IMR-90 (cell line): ENCODE data around the gene RPS6KA4. TPM values are rescaled to one million over a fixed set of nuclear protein-coding genes. Genes with fewer than 3 reads are reported as not detected.
A peak's percentile ranks its signal among the peaks of the same experiment; 100 is the strongest.

Source experiments
- ATAC-seq: fragments of 200-7000 bp; cut with Tn5 transposase; 2 replicates; pipeline ENCODE4 v1.9.1; 2020; ENCODE audit warnings: low read depth, mild to moderate bottlenecking, moderate library complexity
- BruUV-seq: library from RNA; stranded (reverse); fragments of 400-500 nt; replicated peaks from 2 replicates; lab custom pipeline; 2021; lab: Mats Ljungman, UMichigan
- CTCF ChIA-PET: fragments of 300-600 bp; formaldehyde crosslinking; extraction: SDS; loops from one replicate; lab custom pipeline; 2021; ENCODE audit warnings: antibody characterized with exemption; lab: Yijun Ruan, JAX
- POLR2A ChIA-PET: fragments of 300-600 bp; sonication (Branson Sonifier 250); formaldehyde crosslinking; loops from one replicate; lab custom pipeline; 2022; ENCODE audit warnings: antibody characterized with exemption; ENCODE audit not compliant: unreplicated experiment; lab: Charles Lee
- DNase-seq: peaks from one replicate; pipeline ENCODE4 v3.0.0; 2013
- H2AFZ ChIP-seq: replicated peaks from 2 replicates; pipeline ENCODE3; 2013; ENCODE audit warnings: low read length, mild to moderate bottlenecking; ENCODE audit not compliant: poor library complexity
- H2AK5ac ChIP-seq: 2 replicates; pipeline ENCODE4 v1.6.1; 2013; ENCODE audit warnings: low read depth, low read length, inconsistent platforms
- H2AK9ac ChIP-seq: replicated peaks from 2 replicates; pipeline ENCODE3; 2013; ENCODE audit warnings: mild to moderate bottlenecking, low read depth, low read length, moderate library complexity; ENCODE audit not compliant: poor library complexity
- H2BK120ac ChIP-seq: 2 replicates; pipeline ENCODE4 v1.6.1; 2013; ENCODE audit warnings: low read depth, low read length, inconsistent platforms
- H2BK15ac ChIP-seq: 3 replicates; pipeline ENCODE4 v1.6.1; 2013; ENCODE audit warnings: low read depth, low read length, inconsistent platforms
- H2BK20ac ChIP-seq: 2 replicates; pipeline ENCODE4 v1.6.1; 2013; ENCODE audit warnings: low read depth, mild to moderate bottlenecking, inconsistent platforms, low read length, moderate library complexity
- H2BK5ac ChIP-seq: 2 replicates; pipeline ENCODE4 v1.6.1; 2013; ENCODE audit warnings: mild to moderate bottlenecking, low read depth, low read length, inconsistent platforms; ENCODE audit not compliant: poor library complexity, severe bottlenecking
- H3K14ac ChIP-seq: replicated peaks from 2 replicates; pipeline ENCODE4 v1.6.1; 2013; ENCODE audit warnings: low read depth, low read length, inconsistent platforms
- H3K18ac ChIP-seq: 2 replicates; pipeline ENCODE4 v1.6.1; 2013; ENCODE audit warnings: low read depth, low read length, control low read depth
- H3K23ac ChIP-seq: 2 replicates; pipeline ENCODE4 v1.6.1; 2013; ENCODE audit warnings: low read depth, low read length, inconsistent platforms
- H3K27ac ChIP-seq: 2 replicates; pipeline ENCODE4 v1.5.1; 2013; ENCODE audit warnings: mild to moderate bottlenecking, control low read depth, low read length; ENCODE audit not compliant: insufficient read depth
- H3K27me3 ChIP-seq: 2 replicates; pipeline ENCODE4 v1.6.1; 2013; ENCODE audit warnings: low read length; ENCODE audit not compliant: control insufficient read depth, insufficient read depth
- H3K36me3 ChIP-seq: 2 replicates; pipeline ENCODE4 v1.6.1; 2013; ENCODE audit warnings: low read length, mixed read lengths; ENCODE audit not compliant: control insufficient read depth, insufficient read depth
- H3K4ac ChIP-seq: 2 replicates; pipeline ENCODE4 v1.6.1; 2013; ENCODE audit warnings: low read depth, low read length, inconsistent platforms
- H3K4me1 ChIP-seq: 2 replicates; pipeline ENCODE4 v1.6.1; 2013; ENCODE audit warnings: low read length, mixed read lengths; ENCODE audit not compliant: control insufficient read depth, insufficient read depth
- H3K4me2 ChIP-seq: 2 replicates; pipeline ENCODE4 v1.6.1; 2013; ENCODE audit warnings: low read depth, mild to moderate bottlenecking, control low read depth, low read length, moderate library complexity
- H3K4me3 ChIP-seq: 2 replicates; pipeline ENCODE4 v1.5.1; 2013; ENCODE audit warnings: low read depth, mild to moderate bottlenecking, control low read depth, low read length, moderate library complexity; ENCODE audit not compliant: insufficient read depth
- H3K56ac ChIP-seq: 2 replicates; pipeline ENCODE4 v1.6.1; 2013; ENCODE audit warnings: low read length, inconsistent platforms; ENCODE audit not compliant: insufficient read depth; ENCODE audit errors: extremely low read depth
- H3K79me1 ChIP-seq, 2 experiments: 2 replicates each; pipeline ENCODE4 v1.6.1; 2013; ENCODE audit warnings: low read length in 2 of 2, inconsistent platforms in 1 of 2, low read depth in 1 of 2
- H3K9ac ChIP-seq: 2 replicates; pipeline ENCODE4 v1.6.1; 2013; ENCODE audit warnings: low read depth, low read length, control low read depth
- H3K9me1 ChIP-seq: 2 replicates; pipeline ENCODE4 v1.6.1; 2013; ENCODE audit warnings: low read length, inconsistent platforms; ENCODE audit not compliant: insufficient read depth
- H3K9me3 ChIP-seq: 2 replicates; pipeline ENCODE4 v1.6.1; 2013; ENCODE audit warnings: low read length; ENCODE audit not compliant: control insufficient read depth, insufficient read depth
- H4K20me1 ChIP-seq: 2 replicates; pipeline ENCODE4 v1.6.1; 2013; ENCODE audit warnings: low read length, inconsistent platforms; ENCODE audit not compliant: insufficient read depth
- H4K5ac ChIP-seq: 2 replicates; pipeline ENCODE4 v1.6.1; 2013; ENCODE audit warnings: mild to moderate bottlenecking, low read depth, low read length, control low read depth
- H4K8ac ChIP-seq, 2 experiments: 2 replicates each; pipeline ENCODE4 v1.6.1; 2013; ENCODE audit warnings: low read depth in 2 of 2, low read length in 2 of 2, control low read depth in 1 of 2, inconsistent platforms in 1 of 2
- H4K91ac ChIP-seq: 2 replicates; pipeline ENCODE4 v1.6.1; 2013; ENCODE audit warnings: low read depth, low read length, inconsistent platforms; ENCODE audit not compliant: insufficient read depth
- SMC3 ChIP-seq: fragments of 150-350 bp; IDR thresholded peaks from 2 replicates; pipeline ENCODE4 v1.6.1; 2016; ENCODE audit warnings: low read depth, mild to moderate bottlenecking, antibody characterized with exemption, low read length, moderate library complexity
- WGBS, 2 experiments: methylation state at CpG; one replicate each; pipeline versions ENCODE4 v1.1.5 to v1.1.7; 2013; ENCODE audit warnings: missing lambda C conversion rate in 2 of 2; ENCODE audit not compliant: insufficient read length in 1 of 2; ENCODE audit errors: extremely low coverage in 2 of 2; 5-methylcytosine and 5-hydroxymethylcytosine counted together
- dilution Hi-C: fragments of 300-500 bp; cut with HindIII; formaldehyde crosslinking; loops from one replicate; pipeline ENCODE4 v1.14.3; 2018; ENCODE audit warnings: low sequenced_read_pairs; ENCODE audit not compliant: unreplicated experiment
- in situ Hi-C: fragments of 300-500 bp; cut with MboI; formaldehyde crosslinking; loops from 3 replicates; pipeline ENCODE4 v1.14.3; 2019; ENCODE audit warnings: low sequenced_read_pairs, inconsistent platforms, mixed read lengths
- intact Hi-C: fragments of 100-400 bp; cut with micrococcal nuclease; formaldehyde crosslinking; loops from 2 replicates; pipeline ENCODE4 v1.10.0; 2022
- polyA plus RNA-seq, 3 experiments: library from polyadenylated mRNA; depleted of rRNA; stranded (reverse); fragments of >200 nt; gene quantifications; 2 replicates each; pipeline ENCODE4 v1.2.3, GENCODE V29; 2012; ENCODE audit warnings: low replicate concordance in 1 of 3
- total RNA-seq: library from RNA; depleted of rRNA; stranded (reverse); fragments of >200 nt; gene quantifications from 2 replicates; pipeline ENCODE4 v1.2.3, GENCODE V29; 2012
- TF ChIP-seq, protein P1 (sequence below): fragments of 150-350 bp; IDR thresholded peaks from 2 replicates; pipeline ENCODE4 v1.6.1; 2017; ENCODE audit warnings: mild to moderate bottlenecking, antibody characterized with exemption, low read length, low read depth

RPS6KA4 gene
- total and polyA plus RNA-seq, 2 of the 4 experiments (the other 2 are of a cell fraction): 38.8 to 52.9 TPM

DNA sequence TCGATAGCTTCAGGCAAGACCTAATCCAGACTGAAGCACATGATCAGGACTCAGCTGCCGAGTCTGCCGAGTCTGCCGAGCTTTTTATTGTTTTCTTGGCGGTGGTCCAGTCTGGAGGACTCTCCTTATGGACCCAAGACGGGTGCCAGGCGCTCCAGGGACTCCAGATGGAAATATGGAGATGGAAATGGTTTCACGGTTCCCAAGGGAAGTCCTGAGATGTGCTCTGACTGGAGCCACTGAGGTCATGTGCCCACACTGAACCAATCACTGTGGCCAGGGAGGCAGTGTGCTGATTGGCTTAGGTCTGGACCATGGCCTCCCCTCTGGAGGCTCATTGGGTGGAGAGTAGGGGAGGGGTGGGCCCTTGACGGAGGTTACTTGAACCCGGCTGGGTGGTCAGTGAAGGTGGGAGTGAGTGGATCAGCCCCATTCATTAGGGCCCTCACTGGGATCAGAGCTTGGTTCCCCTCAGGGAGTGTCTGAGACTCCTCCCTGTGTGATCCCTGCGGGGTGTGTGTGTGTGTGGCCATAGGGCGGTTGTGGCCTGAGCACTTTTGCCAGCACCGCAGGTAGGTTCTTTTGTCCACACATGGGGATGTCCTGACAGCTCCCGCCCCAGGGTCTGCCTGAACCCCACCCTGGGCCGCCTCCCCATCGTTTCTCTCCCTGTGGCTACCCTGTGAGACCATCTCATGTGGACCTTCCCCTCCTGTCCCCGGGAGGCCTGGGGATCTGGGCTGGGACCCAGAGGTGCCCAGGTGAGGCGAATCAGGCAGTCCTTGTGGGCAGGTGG, 14.0 kb downstream of the RPS6KA4 start:
- no peak overlapping the region for H3K23ac ChIP-seq
- no peak overlapping the region for H2AFZ ChIP-seq
- ChIA-PET CTCF (no interaction called here), POLR2A (no interaction called here)
- H3K36me3 ChIP-seq: peaks cover 20% of the 10 kb centered on the region; the same call in 1 of the 2 replicates
- H4K8ac ChIP-seq: no peak overlapping the region
- no peak overlapping the region for H2BK20ac ChIP-seq
- H3K4me2 ChIP-seq: no peak overlapping the region
- H3K4me1 ChIP-seq: no peaks in the 10 kb centered on the region
- no peak overlapping the region for H3K27ac ChIP-seq
- H3K9ac ChIP-seq: no peak overlapping the region
- no peaks in the 10 kb centered on the region; the same call in 1 of the 2 replicates for H3K9me3 ChIP-seq
- H3K18ac ChIP-seq: no peak overlapping the region
- no peaks in the 10 kb centered on the region for H3K9me1 ChIP-seq
- no peak overlapping the region for H3K4ac ChIP-seq
- H2BK120ac ChIP-seq: no peak overlapping the region
- peak; percentile 56 for ATAC-seq
- H4K5ac ChIP-seq: no peak overlapping the region
- WGBS, 2 experiments: 87% methylated on average over 10 of the region's 18 CpGs; no CpG with 5 or more reads in 1 of the 2 experiments
- intact Hi-C loops (no loop called here), in situ Hi-C loops (no loop called here), dilution Hi-C loops (no loop called here)
- H4K91ac ChIP-seq: no peak overlapping the region
- no peaks in the 10 kb centered on the region for H4K20me1 ChIP-seq
- BruUV-seq: no TSS peak
- no peak overlapping the region for H3K56ac ChIP-seq
- no peak overlapping the region for H3K14ac ChIP-seq
- H2BK5ac ChIP-seq: no peak overlapping the region
- H2AK9ac ChIP-seq: peak overlapping the region; percentile 45
- H3K4me3 ChIP-seq: no peak overlapping the region
- H2BK15ac ChIP-seq: no peak overlapping the region
- no peak overlapping the region for H2AK5ac ChIP-seq
- TF ChIP-seq, protein P1, sequence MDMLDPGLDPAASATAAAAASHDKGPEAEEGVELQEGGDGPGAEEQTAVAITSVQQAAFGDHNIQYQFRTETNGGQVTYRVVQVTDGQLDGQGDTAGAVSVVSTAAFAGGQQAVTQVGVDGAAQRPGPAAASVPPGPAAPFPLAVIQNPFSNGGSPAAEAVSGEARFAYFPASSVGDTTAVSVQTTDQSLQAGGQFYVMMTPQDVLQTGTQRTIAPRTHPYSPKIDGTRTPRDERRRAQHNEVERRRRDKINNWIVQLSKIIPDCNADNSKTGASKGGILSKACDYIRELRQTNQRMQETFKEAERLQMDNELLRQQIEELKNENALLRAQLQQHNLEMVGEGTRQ: peak; percentile 79
- TF ChIP-seq SMC3: no peak
- no peak for DNase-seq
- peaks cover 2% of the 10 kb centered on the region; the same call in 1 of the 2 replicates for H3K27me3 ChIP-seq
- no peaks in the 10 kb centered on the region for H3K79me1 ChIP-seq
